NCI-H146 (cell line): ENCODE measurements around the gene PHF11.
A peak's percentile ranks its signal among the peaks of the same experiment; 100 is the strongest.
"Not testable (repeated sequence)": the region's sequence is repeated elsewhere in the genome, so short reads cannot be mapped to it uniquely, and the experiment has no call there.

ENCODE experiments used
- DNase-seq: peaks from one replicate; lab custom pipeline; 2025; lab: John Stamatoyannopoulos, UW

Gene PHF11

DNA sequence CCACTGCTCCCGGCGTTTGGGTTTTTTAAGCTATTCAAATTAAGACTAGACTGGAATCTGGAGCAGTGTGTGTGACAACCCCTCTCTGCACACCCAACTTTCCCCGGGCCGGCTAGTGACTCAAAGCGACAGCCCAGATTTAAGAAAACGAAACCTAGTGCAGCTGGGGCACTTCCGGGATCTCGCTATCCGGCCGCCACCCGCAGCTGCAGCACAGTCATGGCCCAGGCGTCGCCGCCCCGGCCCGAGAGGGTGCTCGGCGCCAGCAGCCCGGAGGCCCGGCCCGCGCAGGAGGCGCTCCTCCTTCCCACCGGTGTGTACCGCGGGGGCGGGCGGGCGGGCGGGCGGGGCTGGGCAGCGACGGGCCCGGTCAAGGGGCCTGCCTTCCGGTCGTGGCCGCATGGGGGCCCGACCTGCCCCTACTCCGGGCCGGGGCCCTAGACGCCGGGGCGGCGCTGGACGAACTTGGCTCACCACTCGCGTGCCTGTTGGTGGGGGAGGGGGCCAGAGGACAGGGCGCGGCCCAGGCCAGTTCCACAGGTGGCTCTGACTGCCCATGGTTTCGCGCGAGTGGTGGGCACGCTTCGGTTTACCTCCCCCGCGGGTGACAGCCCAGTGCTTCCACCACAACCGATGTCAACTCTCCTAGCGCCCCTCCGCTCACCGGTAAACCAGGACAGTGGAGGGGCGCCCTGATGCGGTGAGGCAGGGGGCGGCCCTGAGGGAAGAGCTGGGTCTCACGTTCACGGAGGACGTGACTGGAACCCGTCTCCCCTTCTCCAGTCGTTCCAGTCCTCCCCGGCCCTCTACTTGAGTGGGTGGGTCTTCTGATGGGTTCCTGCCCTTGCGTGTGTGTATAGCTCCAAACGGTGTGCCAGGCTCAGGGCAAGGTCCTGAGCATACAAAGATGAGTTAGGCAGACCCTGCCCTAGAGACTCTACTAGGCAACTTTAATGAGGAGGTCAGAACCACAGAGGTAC, at the start of gene PHF11:
TSS of gene PHF11 (plus strand) at position 171 of the 980 bp plus-strand sequence. CDS start at position 220, 49 bp downstream.
- peak; percentile 79 for DNase-seq

DNA sequence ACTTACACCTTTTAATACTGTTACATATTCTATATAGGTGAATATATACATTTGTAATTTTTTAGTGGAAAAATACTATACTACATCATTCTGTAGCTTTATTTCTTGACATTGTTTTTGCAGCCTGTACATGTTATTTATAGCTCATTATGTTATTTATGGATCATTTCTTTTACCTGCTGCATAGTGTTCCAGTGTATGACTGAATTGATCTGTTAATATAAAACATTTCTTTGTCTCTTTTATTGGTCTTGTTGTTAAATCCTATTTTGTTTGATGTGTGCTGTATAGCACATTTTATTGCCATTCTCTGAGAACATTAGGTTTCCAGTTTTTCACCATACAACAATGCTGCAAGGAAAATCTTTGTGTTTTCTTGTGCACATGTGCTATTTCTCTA, 49.3 kb upstream of the PHF11 start:
- no peak for DNase-seq

DNA sequence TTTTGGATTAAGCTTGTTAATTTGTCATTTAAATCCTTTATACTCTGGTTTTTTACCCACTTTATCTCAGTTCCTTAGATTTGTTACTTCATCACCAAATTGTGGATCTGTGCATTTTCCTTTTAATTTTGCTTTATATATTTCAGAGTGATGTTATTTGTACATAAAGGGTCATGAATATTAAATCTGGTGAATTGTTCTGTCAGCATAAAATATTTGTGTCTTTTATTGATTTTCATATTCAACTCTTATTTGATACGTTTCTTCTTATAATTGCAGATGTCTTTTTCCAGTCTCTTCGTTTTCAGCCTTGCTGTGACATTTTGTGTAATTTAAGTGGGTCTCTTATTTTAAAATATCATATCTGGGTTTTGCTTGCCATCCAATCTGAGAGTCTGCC, 47.0 kb upstream of the PHF11 start:
- DNase-seq = no peak

DNA sequence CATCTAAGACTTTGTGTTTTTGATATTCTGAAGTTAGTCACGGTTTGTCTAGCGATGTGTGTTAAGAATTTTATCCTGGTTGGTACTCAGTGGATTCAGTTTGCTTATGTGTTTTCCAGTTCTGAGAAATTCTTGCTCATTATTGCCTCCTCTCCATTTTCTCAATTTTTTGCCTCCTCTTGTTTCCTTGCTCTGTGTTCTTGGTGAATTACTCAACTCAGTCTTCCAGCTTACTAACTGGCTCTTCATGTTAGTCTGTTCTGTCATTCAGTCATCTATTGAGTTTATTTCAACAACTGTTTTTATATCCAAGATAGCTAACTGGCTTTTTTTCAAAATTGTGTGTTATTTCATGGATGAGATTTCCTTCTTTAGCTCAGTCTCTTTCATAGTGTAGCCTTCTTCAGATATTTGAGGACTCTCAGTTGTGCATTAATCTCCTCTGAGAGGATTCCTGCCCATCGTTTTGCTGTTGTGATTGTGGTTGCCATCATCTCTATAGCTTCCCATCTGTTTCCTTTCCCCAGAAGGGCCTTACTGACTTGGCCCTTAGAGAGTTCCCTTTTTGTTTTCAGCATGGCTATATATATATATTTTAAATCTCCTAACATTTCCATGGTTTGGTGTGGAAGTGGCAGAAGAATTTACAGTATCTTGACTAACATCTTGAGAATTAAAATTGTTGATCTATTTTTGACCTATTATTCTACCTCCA, 45.5 kb upstream of the PHF11 start:
- DNase-seq = no peak

DNA sequence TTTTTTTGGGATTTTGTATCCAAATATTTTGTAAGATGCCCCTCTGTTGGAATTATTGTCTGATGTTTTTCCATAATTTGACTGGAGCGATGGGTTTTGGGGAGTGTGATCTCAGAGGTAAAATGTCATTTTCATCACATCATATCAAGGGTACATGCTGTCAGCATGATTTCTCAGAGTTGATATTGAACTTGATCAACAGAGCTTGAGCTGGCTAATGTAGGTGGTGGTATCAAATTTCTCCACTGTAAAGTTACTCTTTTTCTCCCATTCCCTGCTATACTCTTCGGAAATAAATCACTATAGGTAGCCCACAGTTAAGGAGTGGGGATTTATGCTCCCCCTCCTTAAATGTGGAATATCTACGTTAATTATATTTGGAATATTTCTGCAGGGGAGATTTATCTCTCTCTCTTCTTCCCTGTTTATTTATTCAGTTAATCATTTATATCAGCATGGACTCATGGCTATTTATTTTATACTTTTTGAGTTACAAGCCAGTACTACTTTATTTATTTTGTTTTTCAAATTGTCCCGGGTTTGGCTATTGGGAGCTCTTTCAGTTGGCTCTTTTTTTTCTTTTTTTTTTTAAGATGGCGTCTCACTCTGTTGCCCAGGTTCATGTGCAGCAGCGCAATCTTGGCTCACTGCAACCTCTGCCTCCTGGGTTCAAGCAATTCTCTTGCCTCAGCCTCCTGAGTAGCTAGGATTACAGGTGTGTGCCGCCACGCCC, 42.9 kb upstream of the PHF11 start:
- no peak for DNase-seq

DNA sequence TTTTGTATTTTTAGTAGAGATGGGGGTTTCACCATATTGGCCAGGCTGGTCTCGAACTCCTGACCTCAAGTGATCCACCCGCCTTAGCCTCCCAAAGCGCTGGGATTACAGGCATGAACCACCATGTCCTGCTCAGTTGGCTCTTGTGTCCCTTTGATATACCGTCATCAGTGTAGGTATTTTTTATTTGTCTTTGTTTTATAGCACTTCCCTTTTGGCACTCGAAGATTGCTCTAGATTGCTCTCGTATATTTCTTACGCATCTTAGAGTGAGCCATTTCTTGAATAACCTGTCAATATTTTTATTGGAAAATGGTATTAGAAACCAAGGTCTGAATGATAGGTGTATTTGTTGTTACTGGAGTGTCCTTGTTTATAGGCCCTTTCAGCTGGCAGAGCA, 42.3 kb upstream of the PHF11 start:
- DNase-seq = no peak

DNA sequence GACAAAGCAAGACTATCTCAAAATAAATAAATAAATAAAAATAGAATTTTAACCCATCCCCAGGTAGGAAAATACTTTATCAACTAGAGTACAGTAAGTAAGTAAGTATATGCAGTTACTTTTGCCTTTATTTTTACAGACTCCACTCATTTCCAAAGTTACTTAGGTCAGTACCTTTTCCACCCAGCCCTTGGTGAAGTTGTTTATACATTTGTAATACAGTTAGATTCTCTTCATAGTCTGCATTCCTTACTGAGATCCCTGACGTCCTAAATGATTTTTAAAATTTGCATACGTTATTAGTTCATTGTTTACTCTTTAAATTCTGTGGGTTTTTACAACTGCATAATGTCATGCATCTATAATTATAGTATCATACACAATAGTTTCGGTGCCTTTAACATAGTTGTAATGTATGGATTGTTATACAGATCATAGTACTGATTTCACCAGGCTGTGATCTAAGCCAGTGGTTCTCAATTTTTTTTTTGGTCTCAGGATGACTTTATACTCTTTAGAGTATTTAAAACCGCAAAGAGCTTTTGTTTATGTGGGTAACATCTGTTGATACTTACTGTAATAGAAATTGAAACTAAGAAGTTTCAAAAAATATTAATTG, 41.3 kb upstream of the PHF11 start:
- no peak for DNase-seq

DNA sequence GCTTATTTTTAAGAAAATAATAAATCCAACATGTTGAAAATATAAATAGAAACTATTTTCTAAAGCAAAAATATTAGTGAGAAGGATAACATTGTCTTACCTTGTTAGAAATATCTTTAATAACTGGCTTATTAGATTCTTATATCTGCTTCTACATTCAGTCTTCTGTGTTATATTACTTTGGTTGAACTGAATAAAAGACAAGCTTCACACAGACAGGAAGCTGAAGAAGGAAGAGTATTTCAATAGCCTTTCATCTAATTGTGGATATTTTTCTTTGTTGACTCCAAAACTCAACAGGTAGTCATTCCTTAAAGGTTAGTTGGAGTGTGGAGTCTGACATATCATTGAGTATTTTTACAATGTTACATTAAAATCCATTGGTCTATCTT, 40.8 kb upstream of the PHF11 start:
- DNase-seq = no peak

DNA sequence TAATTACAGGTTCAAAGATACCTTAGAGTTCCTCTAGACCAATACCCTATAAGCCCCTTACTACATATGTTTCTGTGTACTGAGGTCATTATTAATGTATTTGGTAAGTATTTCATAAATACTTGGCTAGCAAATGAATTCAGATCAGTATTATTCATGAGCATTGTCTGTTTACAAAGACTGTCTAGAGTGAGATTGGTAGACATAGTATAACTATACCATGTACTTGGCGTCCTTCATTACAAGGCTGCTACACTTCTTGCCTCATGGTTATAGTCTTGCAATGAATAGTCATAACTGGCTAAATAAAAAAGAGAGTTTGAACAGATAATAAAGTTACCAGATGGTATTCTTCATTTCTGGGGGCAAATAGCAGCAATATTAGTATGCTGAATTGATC, 39.6 kb upstream of the PHF11 start:
- DNase-seq = no peak

DNA sequence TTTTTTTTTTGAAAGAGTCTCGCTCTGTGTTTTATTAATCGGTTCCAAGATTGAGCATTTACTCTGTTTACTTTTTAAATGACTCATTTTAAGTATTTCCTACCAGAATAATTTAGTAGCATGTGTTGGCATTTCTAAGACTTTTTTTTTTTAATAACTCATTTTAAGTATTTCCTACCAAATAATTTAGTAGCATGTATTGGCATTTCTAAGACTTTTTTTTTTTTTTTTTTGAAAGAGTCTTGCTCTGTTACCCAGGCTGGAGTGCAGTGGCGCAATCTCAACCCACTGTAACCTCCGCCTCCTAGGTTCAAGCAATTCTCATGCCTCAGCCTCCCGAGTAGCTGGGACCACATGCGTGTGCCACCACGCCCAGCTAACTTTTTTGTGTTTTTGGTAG, 38.5 kb upstream of the PHF11 start:
- DNase-seq = no peak

DNA sequence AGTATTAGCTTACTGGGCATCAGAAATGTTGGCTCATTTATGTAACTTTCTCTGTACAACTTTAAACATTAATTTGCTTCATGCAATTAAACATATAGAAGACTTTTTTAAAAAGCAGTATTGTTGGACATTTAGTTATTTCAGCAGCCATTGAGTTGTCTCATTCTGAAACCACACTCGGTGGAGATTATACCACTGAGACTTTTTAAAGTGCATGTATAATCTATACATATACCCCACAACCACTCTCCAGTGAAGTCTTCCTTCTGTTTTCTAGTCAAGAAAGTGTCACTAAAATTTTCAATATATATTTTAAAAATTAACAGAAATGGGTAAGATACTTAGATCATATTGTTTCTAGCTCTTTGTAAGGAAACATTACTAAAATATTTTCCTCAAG, 36.2 kb upstream of the PHF11 start:
- no peak for DNase-seq

DNA sequence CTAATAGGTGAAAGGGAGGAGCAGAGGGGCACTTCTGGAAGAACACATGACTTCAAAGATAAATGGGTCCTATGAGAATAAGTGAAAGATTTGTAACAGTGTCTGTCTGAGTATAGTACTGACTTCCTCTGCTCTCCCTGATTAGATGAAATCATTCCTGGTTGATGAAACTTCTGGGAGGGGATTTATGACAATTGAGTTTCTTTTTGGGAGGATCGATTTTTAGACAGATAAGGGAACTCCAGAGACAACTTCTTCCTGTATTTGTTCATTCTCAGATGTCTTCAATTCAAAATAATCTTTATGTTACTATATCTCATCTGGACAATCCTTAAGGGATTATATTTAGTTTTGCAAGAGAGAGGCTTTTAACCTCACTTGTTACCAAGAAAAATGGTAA, 31.7 kb upstream of the PHF11 start:
- DNase-seq = no peak

DNA sequence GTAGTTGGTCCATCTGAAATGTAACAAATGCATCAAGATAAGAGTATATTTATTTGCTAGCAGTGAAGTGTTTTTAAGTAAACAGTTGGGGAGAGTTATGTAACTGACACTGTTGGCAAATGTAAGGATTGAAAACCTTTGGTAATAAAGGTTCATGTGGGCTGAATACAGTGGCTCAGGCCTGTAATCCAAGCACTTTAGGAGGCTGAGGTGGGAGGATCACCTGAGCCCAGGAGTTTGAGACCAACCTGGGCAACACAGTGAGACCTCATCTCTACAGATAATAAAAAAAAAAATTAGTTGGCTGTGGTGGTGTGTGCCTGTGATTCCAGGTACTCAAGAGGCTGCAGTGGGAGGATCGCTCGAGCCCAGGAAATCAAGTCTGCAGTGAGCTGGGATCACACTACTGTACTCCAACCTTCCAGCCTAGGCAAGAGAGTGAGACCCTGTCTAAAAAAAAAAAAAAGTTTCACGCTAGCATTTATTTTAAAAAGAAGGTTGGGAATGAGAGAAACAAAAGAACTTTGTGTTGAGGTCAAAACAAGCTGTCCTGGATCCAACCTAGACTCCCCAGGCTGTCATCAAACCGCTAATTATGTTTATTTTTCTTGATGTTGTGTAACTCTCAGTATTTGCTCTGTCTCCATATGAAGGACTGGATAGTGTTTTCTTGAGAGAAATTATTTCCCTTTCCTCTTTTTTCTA, 31.0 kb upstream of the PHF11 start:
- DNase-seq = no peak

DNA sequence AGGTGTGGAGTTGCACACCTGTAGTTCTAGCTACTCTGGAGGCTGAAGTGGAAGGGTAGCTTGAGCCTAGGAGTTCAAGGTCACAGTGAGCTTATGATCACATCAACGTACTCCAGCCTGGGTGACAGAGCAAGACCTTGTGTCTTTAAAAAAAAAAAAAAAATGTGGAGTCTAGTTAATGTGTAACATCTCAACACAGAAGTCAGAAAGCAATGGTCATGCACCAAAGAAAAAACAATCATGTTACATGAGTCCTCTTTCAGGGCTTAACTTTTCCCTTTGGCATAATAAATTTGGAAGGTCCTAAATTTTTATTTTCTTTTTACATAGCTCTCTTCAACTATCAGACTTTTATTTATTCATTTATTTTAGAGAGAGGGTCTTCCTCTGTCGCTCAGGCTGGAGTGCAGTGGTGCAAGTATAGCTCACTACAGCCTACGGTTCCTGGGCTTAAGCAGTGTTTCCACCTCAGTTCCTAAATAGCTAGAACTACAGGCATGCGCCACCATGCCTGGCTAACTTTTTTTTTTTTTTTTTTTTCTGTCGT, 29.4 kb upstream of the PHF11 start:
- DNase-seq = no peak

DNA sequence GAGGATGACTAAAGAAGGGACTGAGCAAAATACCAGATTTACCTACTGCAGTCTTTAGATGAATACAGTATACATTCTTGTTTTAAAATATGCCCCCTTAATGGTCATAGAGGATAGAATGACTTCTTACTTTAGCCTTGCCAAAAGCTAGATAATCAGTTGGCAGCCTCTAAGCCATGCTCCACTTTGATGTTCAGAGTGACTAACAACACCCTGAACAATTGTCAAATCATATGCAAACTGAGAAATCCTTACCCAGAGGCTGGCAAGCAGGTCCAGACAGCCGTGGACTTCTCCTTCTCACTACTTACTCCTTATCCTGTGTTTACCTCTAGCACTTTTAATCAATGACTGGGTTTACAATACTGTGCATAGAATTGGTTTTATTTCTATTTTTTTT, 23.6 kb upstream of the PHF11 start:
- DNase-seq = no peak

DNA sequence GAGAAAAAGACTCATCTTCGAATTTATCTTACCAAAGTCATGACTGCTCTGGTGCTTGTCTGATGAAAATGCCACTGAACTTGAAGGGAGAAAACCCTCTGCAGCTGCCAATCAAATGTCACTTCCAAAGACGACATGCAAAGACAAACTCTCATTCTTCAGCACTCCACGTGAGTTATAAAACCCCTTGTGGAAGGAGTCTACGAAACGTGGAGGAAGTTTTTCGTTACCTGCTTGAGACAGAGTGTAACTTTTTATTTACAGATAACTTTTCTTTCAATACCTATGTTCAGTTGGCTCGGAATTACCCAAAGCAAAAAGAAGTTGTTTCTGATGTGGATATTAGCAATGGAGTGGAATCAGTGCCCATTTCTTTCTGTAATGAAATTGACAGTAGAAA, 19.2 kb upstream of the PHF11 start:
- DNase-seq = no peak

DNA sequence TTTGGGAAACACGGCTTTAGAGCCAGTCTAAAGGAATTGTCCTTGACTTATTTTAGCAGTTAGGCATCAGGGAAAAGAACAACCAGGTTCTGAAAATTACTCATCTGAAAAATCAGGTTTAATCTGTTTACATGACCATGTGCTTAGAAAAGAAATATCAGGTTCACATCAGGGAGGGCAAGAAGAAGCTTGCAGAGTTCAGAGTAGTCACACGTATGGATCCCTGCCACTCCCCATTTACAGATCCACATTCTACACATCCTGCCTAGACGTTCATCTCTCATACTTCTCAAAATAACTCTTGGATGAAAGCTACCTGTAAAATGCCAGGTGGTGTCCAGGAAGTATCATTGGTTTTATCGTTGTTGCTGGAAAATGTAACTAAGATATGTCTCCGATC, 14.0 kb upstream of the PHF11 start:
- no peak for DNase-seq

DNA sequence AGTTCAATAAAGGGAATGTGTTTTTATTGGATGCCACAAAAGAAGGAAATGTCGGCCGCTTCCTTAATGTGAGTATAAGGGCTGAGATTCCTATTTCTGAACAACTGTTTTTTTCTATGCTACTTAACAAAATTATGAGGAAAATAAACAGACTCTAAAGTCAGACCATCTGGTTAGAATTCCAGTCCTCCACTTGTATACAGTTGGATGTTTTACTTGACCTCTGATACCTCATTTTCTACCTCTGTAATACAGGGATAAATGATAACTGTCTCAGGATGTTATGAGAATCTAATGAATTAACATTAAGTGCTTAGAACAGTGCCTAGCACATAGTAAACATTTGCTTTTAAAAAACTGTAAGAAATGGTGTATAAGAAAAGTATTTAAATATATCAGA, 7.2 kb upstream of the PHF11 start:
- no peak for DNase-seq

DNA sequence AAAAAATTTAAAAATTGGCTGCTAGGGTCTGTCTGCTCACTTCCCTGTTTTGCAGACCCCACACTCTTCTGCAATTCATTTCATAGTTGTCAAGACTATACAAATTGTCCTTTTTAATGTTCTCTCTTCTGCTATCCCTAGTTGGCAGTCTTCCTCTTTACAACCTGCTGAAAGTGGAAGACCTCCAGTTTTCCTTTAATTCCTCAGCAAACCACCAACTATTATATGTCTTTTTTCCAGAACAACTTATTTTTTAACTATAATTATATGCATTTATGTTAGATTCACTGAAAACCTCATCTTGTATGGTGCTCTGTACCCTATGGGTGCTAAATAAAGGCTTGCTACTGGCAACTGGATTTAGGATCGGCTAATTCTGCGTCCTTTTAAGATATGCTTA, 1.1 kb upstream of the PHF11 start:
- no peak for DNase-seq

DNA sequence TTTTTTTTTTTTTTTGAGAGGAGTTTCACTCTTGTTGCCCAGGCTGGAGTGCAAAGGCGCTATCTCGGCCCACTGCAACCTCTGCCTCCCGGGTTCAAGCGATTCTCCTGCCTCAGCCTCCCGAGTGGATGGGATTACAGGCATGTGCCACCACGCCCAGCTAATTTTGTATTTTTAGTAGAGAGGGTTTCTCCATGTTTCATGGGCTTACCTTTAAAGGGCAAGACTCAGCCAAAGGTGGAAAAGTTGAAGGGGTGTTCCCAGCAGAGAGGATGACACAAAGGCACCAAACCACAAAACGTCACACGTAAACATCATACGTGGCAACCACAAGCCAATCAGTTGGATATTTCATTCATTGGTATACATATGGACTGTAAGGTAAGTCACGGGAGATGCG, 1.1 kb downstream of the PHF11 start:
- not testable (repeated sequence) for DNase-seq

DNA sequence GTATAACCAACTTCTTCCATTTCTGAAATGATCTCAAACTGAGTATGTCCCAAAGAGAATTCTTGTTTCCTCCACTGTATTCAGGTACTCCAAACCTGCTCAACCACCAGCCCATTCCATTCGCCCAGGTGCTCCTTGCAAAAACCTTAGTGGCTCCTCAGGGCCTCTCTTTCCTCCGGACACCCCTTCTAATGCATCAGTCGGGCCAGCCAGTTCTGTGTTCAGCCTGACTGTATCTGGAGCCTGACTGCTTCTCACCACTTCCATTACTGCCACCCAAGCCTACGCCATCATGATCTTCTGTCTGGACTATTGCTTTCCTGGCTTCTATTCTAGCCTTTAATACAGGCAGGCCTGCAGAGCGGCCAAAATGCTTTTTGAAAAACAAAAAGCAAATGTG, 1.5 kb downstream of the PHF11 start:
- no peak for DNase-seq
